M059J (cell line): ENCODE data around the gene ATP4B. TPM values are rescaled to one million over a fixed set of nuclear protein-coding genes. Genes with fewer than 3 reads are reported as not detected.
A peak's percentile ranks its signal among the peaks of the same experiment; 100 is the strongest.
"Not testable (repeated sequence)": the region's sequence is repeated elsewhere in the genome, so short reads cannot be mapped to it uniquely, and the experiment has no call there.

Experiments used
- DNase-seq: peaks from one replicate; pipeline ENCODE4 v3.0.0-alpha.2; 2012; ENCODE audit warnings: low read depth
- total RNA-seq: library from RNA; depleted of rRNA; stranded (reverse); fragments of >200 nt; shearing (Covaris generic); gene quantifications from 2 replicates; pipeline ENCODE4 v1.2.3, GENCODE V29; 2014

Gene ATP4B
- total RNA-seq, 1 experiment from 2014 or later = not detected

DNA sequence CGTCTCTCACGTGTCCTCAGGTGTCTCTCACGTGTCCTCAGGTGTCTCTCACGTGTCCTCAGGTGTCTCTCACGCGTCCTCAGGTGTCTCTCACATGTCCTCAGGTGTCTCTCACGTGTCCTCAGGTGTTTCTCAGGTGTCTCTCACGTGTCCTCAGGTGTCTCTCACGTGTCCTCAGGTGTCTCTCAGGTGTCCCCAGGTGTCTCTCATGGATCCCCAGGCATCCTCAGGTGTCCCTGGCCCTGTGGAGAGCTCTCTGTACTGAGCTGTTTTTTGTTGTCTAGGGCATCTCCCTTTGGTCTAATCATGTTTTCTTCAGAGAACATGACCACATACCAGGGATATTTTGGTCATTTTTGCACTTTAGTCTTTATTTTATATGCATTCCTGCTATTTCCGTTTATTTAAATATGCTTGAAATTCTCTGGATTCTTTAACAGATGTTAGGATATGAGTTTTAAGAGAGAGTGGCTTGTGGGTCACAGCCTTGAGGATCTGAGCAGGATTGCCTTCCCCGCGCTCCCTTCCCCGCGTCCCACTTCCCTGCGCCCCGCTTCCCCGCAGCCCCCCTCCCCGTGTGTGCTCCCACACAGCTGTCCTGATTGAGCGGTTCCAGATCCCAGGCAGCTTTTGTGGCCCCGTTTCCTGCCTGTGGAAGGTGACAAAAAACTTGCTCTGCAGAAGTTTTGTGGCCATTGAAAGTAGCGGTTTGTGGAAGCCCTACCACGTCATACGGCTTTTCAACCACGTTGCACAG, 31.9 kb downstream of the ATP4B start:
- DNase-seq = peak; percentile 20

DNA sequence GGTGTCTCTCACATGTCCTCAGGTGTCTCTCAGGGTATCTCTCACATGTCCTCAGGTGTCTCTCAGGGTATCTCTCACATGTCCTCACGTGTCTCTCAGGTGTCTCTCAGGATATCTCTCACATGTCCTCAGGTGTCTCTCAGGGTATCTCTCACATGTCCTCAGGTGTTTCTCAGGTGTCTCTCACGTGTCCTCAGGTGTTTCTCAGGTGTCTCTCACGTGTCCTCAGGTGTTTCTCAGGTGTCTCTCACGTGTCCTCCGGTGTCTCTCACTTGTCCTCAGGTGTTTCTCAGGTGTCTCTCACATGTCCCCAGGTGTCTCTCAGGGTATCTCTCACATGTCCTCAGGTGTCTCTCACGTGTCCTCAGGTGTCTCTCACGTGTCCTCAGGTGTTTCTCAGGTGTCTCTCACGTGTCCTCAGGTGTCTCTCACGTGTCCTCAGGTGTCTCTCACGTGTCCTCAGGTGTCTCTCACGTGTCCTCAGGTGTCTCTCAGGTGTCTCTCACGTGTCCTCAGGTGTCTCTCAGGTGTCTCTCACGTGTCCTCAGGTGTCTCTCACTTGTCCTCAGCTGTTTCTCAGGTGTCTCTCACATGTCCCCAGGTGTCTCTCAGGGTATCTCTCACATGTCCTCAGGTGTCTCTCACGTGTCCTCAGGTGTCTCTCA, 33.2 kb downstream of the ATP4B start:
- not testable (repeated sequence) for DNase-seq

- no peak for DNase-seq
Measured at GRCh38 chr13:113624235-113624587, 33.8 kb downstream of the ATP4B start.

- DNase-seq = no peak
Measured at GRCh38 chr13:113623491-113624234, 34.3 kb downstream of the ATP4B start.

DNA sequence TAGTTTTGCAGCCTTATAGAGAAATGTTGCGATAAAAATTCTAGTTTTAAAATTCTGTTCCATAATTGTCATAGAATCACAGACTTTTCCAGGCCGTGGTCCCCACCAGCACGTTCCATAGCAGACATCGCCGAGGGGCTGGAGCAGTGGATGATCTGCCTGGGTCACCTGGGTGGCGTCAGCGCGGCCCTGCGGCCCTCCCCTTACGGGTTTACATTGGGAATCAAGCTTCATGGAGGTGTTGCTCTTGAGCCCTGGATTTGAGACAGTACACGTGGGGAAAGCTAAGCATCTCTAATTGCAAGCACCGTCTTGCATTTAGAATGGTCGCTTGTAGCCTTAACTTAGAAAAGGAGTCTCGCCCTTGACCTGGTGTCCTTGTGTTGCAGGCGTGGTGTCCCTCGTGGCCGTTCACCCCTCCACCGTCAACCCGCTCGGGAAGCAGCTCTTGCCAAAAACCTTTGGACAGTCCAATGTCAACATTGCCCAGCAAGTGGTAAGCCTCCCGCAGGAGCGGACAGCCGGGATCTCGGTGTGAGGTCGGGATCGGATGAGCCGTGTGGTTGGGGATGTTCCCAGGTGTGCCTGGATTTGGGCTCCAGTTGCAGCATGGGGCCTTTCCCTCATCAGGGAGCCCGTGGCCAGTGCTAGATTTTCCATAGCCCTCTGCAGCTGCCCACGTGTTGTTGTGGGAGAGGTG, 35.1 kb downstream of the ATP4B start:
- no peak for DNase-seq

GRCh38 chr13:113621986-113622550, 35.9 kb downstream of the ATP4B start:
- DNase-seq = not testable (repeated sequence)

DNA sequence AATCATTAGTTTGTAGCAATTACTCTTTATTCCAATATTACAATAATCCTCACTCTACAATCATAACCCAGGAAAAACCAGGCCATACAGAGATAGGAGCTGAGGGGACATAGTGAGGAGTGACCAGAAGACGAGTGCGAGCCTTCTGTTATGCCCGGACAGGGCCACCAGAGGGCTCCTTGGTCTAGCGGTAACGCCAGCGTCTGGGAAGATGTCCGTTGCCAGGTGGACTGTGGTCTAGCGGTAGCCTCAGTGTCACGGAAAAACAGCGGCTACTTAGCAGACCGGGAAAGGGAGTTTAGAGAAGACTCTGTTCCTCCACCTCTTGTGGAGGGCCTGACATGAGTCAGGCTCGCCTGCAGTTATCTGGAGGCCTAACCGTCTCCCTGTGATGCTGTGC, 36.5 kb downstream of the ATP4B start:
- not testable (repeated sequence) for DNase-seq

DNA sequence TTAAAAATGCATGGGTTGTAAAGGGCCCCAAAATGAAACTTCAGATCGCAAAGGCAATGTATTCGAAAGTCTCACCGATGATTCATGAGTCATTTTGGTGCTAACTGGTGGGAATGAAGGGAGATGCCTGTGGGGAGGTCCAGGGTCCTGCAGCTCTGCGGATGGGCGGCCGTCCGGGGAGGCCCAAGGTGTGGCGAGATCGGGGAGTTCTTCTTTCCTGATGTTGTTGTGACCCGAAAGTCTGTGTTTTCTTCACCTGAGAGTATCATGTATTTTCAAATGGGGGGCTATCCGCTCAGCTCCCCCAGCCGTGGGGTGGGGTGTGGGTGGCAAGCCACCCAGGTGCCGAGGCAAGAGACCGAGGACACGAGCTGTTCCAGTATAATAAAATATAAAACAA, 37.0 kb downstream of the ATP4B start:
- DNase-seq = no peak

DNA sequence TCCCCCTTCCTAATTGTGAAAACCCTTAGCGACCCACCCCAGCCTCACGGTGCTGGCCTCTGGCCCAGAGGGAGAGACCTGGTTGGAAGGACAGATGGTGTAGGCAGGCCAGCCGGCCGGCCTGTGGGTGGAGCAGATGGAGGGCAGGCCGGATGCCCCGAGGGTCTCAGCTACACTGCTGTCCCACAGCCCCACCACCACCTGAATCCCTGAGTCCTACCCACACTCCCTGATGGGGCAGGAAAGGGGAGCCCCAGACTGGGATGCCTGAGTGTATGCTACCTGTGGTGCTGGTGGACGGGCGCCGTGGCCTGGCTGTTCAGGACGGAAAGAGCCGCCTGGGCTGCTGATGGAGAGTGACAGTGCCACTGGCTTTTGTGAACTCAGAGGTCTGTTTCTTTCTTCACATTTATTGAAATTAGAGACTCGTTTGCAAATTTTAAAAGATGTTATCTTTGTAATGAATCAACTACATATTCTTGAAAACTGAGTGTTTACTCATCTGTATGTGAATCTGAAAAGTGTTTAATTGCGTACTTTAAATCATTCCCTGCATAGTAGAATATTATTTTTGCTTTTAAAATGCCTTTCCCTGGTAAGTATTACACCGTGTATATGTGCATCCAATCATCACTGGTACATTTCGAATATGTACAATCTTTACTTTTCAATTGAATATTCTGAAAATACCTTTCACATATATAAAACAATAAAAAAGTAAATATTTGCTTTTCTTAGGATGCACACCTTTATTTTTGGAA, 37.8 kb downstream of the ATP4B start:
- DNase-seq = no peak

GRCh38 chr13:113618455-113618854, 39.5 kb downstream of the ATP4B start:
- no peak for DNase-seq

- DNase-seq = no peak
Measured at GRCh38 chr13:113617961-113618360, 40.0 kb downstream of the ATP4B start.

DNA sequence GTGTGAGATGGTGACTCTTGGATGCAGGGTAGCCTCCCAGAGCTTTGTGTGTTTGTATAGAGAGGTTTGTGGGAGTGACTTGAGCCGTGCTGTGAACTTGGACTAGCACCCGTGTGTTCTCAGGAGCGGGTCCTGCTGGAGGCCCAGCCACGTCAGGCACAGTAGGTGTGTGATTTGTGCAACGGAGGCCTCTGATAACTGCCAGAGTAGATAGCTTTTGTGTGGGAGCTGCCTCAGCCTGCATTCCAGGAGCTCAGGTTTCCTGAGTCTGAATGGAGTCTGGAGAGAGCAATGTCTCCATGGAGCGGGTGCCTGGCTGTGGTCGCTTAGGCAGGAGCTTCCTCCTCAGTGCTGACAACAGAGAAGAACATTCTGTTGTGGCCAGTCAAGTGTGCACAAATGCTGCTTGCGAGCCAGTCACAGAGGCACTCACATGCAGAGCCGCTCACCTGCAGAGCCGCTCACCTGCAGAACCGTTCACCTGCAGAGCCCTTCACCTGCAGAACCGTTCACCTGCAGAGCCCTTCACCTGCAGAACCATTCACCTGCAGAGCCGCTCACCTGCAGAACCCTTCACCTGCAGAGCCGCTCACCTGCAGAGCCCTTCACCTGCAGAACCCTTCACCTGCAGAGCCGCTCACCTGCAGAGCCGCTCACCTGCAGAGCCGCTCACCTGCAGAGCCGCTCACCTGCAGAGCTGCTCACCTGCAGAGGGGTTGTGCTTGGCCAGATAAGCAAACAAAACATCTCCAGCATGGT, 40.8 kb downstream of the ATP4B start:
- DNase-seq = no peak

GRCh38 chr13:113616281-113616906, 41.6 kb downstream of the ATP4B start:
- no peak for DNase-seq

- no peak for DNase-seq
Measured at GRCh38 chr13:113613789-113614379, 44.1 kb downstream of the ATP4B start.

DNA sequence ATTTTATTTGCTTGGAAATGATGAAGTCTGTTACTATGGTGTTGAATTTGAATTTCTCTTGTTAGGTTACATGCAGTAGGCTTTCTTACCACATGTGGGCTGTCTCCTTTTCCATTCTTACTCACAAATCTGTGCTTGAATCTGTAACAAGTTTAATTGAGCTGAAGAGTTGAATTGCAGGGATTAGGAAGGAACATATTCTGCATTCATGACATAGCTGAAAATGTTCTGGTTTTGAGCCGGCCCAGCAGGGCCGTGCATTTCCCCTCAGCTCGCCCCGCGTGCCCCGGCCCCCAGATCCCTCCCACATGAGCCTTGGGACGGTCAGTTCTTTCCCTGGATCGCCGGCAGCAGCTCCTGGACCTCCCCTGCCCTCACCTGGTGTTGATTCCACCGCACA, 45.4 kb downstream of the ATP4B start:
- DNase-seq = no peak

- no peak for DNase-seq
Measured at GRCh38 chr13:113611996-113612395, 46.0 kb downstream of the ATP4B start.

DNA sequence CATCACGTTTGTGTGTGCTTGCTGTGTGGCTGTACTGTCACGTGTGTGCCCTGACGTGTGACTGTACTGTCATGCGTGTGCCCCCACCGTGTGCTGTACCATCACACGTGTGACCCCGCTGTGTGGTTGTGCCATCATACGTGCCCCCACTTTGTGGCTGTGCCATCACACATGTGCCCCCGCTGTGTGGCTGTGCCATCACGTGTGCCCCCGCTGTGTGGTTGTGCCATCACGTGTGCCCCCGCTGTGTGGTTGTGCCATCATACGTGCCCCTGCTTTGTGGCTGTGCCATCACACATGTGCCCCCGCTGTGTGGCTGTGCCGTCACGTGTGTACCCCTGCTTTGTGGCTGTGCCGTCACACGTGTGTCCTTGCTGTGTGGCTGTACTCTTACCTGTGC, 47.7 kb downstream of the ATP4B start:
- DNase-seq = no peak

DNA sequence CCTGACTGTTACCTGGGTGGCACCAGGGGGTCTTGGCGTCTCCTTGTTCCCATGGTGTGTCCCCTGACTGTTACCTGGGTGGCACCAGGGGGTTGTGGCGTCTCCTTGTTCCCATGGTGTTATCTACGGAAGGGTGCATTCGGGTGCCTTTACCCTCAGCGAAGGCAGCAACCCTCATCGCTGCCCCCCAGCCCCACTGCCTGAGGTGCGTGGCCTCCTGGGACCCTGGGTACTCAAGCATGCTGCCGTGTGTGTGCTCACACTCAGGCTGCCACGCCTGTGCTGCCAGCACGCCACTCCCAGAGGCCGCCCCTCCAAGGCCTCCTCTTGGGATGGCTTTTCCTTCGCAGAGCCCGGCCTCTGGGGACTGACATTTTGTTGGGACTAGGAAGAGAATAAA, 48.4 kb downstream of the ATP4B start:
- DNase-seq = no peak

DNA sequence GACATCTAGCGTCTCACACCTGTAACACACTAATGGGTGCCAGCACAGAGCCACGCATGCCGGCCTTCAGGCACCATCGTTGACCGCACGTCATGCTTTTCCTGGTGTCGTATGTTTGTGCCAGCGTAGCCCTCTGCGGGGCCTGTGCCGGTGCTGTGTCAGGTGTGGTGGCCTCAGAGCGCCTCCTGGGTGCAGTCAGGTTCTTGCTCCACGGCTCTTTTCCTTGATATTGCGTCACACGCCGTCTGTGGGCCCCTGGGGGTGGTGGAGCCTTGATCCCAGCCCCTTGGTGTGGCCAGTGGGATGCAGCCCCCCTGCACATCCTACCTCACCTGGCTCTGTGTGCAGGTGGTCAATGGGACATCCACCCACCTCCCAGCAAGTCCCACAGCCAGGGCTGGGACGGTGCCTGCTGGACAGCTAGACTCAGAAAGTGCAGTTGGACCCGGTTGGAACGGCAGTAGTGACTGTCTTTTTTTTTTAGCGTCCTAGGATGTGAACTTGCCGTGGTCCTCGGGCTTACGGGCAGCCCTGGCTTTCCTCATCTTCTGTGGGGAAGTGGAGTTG, 48.9 kb downstream of the ATP4B start:
- no peak for DNase-seq
